Osteoblast (primary cell): Measurements from ENCODE around the gene SCGB2B2. TPM values are rescaled to one million over a fixed set of nuclear protein-coding genes. Genes with fewer than 3 reads are reported as not detected.

ENCODE experiments used
- DNase-seq: peaks from one replicate; pipeline ENCODE4 v3.0.0; 2011; ENCODE audit warnings: low spot score, mixed read lengths; ENCODE audit not compliant: insufficient read length; ENCODE audit errors: missing footprints
- H2AFZ ChIP-seq: 2 replicates; pipeline ENCODE4 v1.6.0; 2011; ENCODE audit warnings: mild to moderate bottlenecking, low read length
- H3K27ac ChIP-seq: 2 replicates; pipeline ENCODE4 v1.5.1; 2011; ENCODE audit warnings: mild to moderate bottlenecking, low read depth, low read length, moderate library complexity
- H3K27me3 ChIP-seq: 2 replicates; pipeline ENCODE4 v1.6.0; 2012; ENCODE audit warnings: mild to moderate bottlenecking, control low read depth, inconsistent platforms, low read length, moderate library complexity; ENCODE audit not compliant: insufficient read depth
- H3K36me3 ChIP-seq: 2 replicates; pipeline ENCODE4 v1.5.1; 2011; ENCODE audit warnings: mild to moderate bottlenecking, low read length, control low read depth, moderate library complexity; ENCODE audit not compliant: insufficient read depth
- H3K4me1 ChIP-seq: 2 replicates; pipeline ENCODE4 v1.5.1; 2011; ENCODE audit warnings: mild to moderate bottlenecking, low read length, control low read depth, moderate library complexity; ENCODE audit not compliant: insufficient read depth
- H3K4me2 ChIP-seq: 2 replicates; pipeline ENCODE4 v1.6.0; 2011; ENCODE audit warnings: mild to moderate bottlenecking, low read length; ENCODE audit not compliant: insufficient read depth
- H3K4me3 ChIP-seq: fragments of 200-600 bp; sonication (generic); 3 replicates; pipeline ENCODE4 v1.5.1; 2012; ENCODE audit warnings: mild to moderate bottlenecking, low read length, inconsistent platforms; ENCODE audit not compliant: insufficient read depth
- H3K79me2 ChIP-seq: 2 replicates; pipeline ENCODE4 v1.6.0; 2012; ENCODE audit warnings: mild to moderate bottlenecking, low read length, control low read depth, inconsistent platforms; ENCODE audit not compliant: insufficient read depth
- H3K9me3 ChIP-seq: 2 replicates; pipeline ENCODE4 v1.5.1; 2011; ENCODE audit warnings: low read depth, low read length, control low read depth
- H4K20me1 ChIP-seq: 2 replicates; pipeline ENCODE4 v1.6.0; 2012; ENCODE audit warnings: mild to moderate bottlenecking, low read length, control low read depth; ENCODE audit not compliant: insufficient read depth
- CTCF ChIP-seq: IDR thresholded peaks from 2 replicates; pipeline ENCODE4 v1.5.1; 2011; ENCODE audit warnings: mild to moderate bottlenecking, low read depth, low read length, moderate library complexity; ENCODE audit errors: extremely low read depth
- total RNA-seq: library from RNA; depleted of rRNA; stranded (reverse); fragments of >200 nt; gene quantifications from 2 replicates; pipeline ENCODE4 v1.2.3, GENCODE V29; 2012

The SCGB2B2 gene
- total RNA-seq, 1 donor = 0.36 TPM

- H3K36me3 ChIP-seq = peaks cover 37% of the 10 kb centered on the region
- H2AFZ ChIP-seq = peak within 1 kb of the TSS; percentile 99
- no peaks in the 10 kb centered on the region for H4K20me1 ChIP-seq
- DNase-seq = peak; percentile 97
- peaks cover 15% of the 10 kb centered on the region for H3K79me2 ChIP-seq
- no peak for TF ChIP-seq CTCF
- peak within 1 kb of the TSS; percentile 96 for H3K4me2 ChIP-seq
- peaks cover 3% of the 10 kb centered on the region for H3K9me3 ChIP-seq
- H3K27me3 ChIP-seq = no peaks in the 10 kb centered on the region
- H3K27ac ChIP-seq = peak within 1 kb of the TSS; percentile 95
- peaks cover 10% of the 10 kb centered on the region for H3K4me1 ChIP-seq
- peak within 1 kb of the TSS; percentile 92 for H3K4me3 ChIP-seq
These were observed 576 bp upstream of the SCGB2B2 start, which contains the start of gene ZNF302 for GRCh38 chr19:34677386-34678084. Gene ZNF302 (plus strand): TSS chr19:34677678. CDS start chr19:34678805, 1,127 bp downstream.

GRCh38 chr19:34675919-34676318, 1.0 kb downstream of the SCGB2B2 start:
- Histone ChIP-seq H3K27me3 (no peaks in the 10 kb centered on the region), H2AFZ (no peak overlapping the region), H3K4me1 (peaks cover 10% of the 10 kb centered on the region), H3K36me3 (peaks cover 22% of the 10 kb centered on the region), H4K20me1 (no peaks in the 10 kb centered on the region), H3K4me3 (no peak overlapping the region), H3K27ac (no peak overlapping the region), H3K79me2 (peaks cover 15% of the 10 kb centered on the region), H3K9me3 (no peaks in the 10 kb centered on the region), H3K4me2 (no peak overlapping the region)
- DNase-seq = no peak
- TF ChIP-seq CTCF = no peak

- no peak for DNase-seq
- H2AFZ ChIP-seq = no peak overlapping the region
- no peaks in the 10 kb centered on the region for H3K27me3 ChIP-seq
- H3K27ac ChIP-seq = no peak overlapping the region
- peaks cover 10% of the 10 kb centered on the region for H3K4me1 ChIP-seq
- H3K79me2 ChIP-seq = peaks cover 15% of the 10 kb centered on the region
- H3K9me3 ChIP-seq = no peaks in the 10 kb centered on the region
- TF ChIP-seq CTCF = no peak
- no peak overlapping the region for H3K4me2 ChIP-seq
- H4K20me1 ChIP-seq = no peaks in the 10 kb centered on the region
- H3K36me3 ChIP-seq = peaks cover 17% of the 10 kb centered on the region
- H3K4me3 ChIP-seq = no peak overlapping the region
These were observed 1.7 kb downstream of the SCGB2B2 start for GRCh38 chr19:34675250-34675649.

GRCh38 chr19:34673590-34673989, 3.4 kb downstream of the SCGB2B2 start:
- Histone ChIP-seq H3K4me1 (peaks cover 7% of the 10 kb centered on the region), H3K9me3 (no peaks in the 10 kb centered on the region), H3K4me2 (no peak overlapping the region), H3K36me3 (peaks cover under 1% of the 10 kb centered on the region), H3K4me3 (no peak overlapping the region), H4K20me1 (no peaks in the 10 kb centered on the region), H3K27ac (no peak overlapping the region), H3K27me3 (no peaks in the 10 kb centered on the region), H2AFZ (no peak overlapping the region), H3K79me2 (peaks cover 3% of the 10 kb centered on the region)
- no peak for TF ChIP-seq CTCF
- DNase-seq = no peak
